Tibial artery (tissue), 4 donors: ENCODE measurements around the gene KCNN1.

Experiments
- DNase-seq, 2 donors: peaks; one replicate each; pipeline ENCODE4 v3.0.0-alpha.2; 2019
- H3K27ac ChIP-seq, 2 donors: fragments of 200-600 bp; sonication (generic) in 1 of 2; 1 replicate in 1 of 2; 2 replicates in 1 of 2; pipeline ENCODE4 v1.5.1; 2018 to 2019; ENCODE audit warnings: mild to moderate bottlenecking in 1 of 2
- H3K27me3 ChIP-seq, 2 donors: fragments of 200-600 bp; sonication (generic) in 1 of 2; one replicate each; pipeline versions ENCODE4 v1.5.1 to v1.6.0; 2016 to 2019
- H3K36me3 ChIP-seq, 3 donors: fragments of 200-600 bp; sonication (generic) in 2 of 3; one replicate each; pipeline ENCODE4 v1.5.1; 2016 to 2019; ENCODE audit warnings: mild to moderate bottlenecking in 2 of 3
- H3K4me1 ChIP-seq, 4 donors: fragments of 200-600 bp; sonication (generic) in 2 of 4; 1 replicate in 3 of 4; 2 replicates in 1 of 4; pipeline ENCODE4 v1.5.1; 2016 to 2019
- H3K4me3 ChIP-seq, 2 donors: fragments of 200-600 bp; sonication (generic) in 1 of 2; 1 replicate in 1 of 2; 2 replicates in 1 of 2; pipeline ENCODE4 v1.5.1; 2018 to 2019; ENCODE audit warnings: mild to moderate bottlenecking in 2 of 2
- H3K9me3 ChIP-seq, 3 donors: fragments of 200-600 bp; sonication (generic) in 1 of 3; one replicate each; pipeline ENCODE4 v1.5.1; 2016 to 2019
- intact Hi-C: fragments of 100-400 bp; cut with DNase I; formaldehyde crosslinking; loops from one replicate; pipeline ENCODE4 v1.15.0; 2023; ENCODE audit warnings: low total_unique reads
- TF ChIP-seq, protein P1 (sequence below), 2 experiments: fragments of 200-600 bp in 1 of 2; fragments of 450-650 bp in 1 of 2; IDR thresholded peaks; one replicate each; pipeline ENCODE4 v1.5.1; 2017 to 2019; ENCODE audit warnings: antibody characterized with exemption in 2 of 2, mild to moderate bottlenecking in 1 of 2, moderate library complexity in 1 of 2

The KCNN1 gene

DNA sequence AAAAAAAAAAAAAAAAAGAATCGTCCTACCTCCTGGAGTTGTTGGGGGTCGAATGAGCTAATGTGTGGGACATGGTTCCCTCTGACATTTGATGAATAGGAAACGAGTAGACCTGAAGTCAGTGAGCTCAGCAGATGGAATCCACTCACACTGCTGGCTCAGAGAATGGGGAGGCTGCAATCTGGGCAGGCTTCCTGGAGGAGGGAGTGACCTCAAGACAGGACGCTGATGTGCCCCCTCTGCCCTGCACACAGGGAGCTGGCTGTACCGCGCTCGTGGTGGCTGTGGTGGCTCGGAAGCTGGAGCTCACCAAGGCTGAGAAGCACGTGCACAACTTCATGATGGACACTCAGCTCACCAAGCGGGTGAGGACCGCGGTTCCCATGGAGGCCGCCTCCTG lies 21.3 kb downstream of the KCNN1 start:
- TF ChIP-seq, protein P1, sequence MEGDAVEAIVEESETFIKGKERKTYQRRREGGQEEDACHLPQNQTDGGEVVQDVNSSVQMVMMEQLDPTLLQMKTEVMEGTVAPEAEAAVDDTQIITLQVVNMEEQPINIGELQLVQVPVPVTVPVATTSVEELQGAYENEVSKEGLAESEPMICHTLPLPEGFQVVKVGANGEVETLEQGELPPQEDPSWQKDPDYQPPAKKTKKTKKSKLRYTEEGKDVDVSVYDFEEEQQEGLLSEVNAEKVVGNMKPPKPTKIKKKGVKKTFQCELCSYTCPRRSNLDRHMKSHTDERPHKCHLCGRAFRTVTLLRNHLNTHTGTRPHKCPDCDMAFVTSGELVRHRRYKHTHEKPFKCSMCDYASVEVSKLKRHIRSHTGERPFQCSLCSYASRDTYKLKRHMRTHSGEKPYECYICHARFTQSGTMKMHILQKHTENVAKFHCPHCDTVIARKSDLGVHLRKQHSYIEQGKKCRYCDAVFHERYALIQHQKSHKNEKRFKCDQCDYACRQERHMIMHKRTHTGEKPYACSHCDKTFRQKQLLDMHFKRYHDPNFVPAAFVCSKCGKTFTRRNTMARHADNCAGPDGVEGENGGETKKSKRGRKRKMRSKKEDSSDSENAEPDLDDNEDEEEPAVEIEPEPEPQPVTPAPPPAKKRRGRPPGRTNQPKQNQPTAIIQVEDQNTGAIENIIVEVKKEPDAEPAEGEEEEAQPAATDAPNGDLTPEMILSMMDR (IDR thresholded peaks at IDR 0.05), result no peak
- no peaks in the 10 kb centered on the region for H3K36me3 ChIP-seq

GRCh38 chr19:17989425-17990094 lies 22.7 kb downstream of the KCNN1 start:
- intact Hi-C loops, result loop anchor here (10.0 kb wide), 1 partner anchor 395 kb away; no protein-coding TSS in a partner anchor
- no peak overlapping the region for H3K4me3 ChIP-seq
- DNase-seq, result no peak
- no peaks in the 10 kb centered on the region for H3K36me3 ChIP-seq
- no peaks in the 10 kb centered on the region for H3K9me3 ChIP-seq
- TF ChIP-seq, protein P1 (IDR thresholded peaks at IDR 0.05), result no peak
- peaks cover 0 to 35% of the 10 kb centered on the region in 2 donors for H3K27me3 ChIP-seq
- no peak overlapping the region for H3K27ac ChIP-seq
- no peaks in the 10 kb centered on the region for H3K4me1 ChIP-seq

More for the DNA sequence above, 21.3 kb downstream of the KCNN1 start:
- H3K4me3 ChIP-seq, result no peak overlapping the region
- H3K27me3 ChIP-seq, result peaks cover 0 to 35% of the 10 kb centered on the region in 2 donors
- H3K4me1 ChIP-seq, result no peaks in the 10 kb centered on the region
- H3K9me3 ChIP-seq, result no peaks in the 10 kb centered on the region
- intact Hi-C loops, result loop anchor here (10.0 kb wide), 1 partner anchor 393 kb away; no protein-coding TSS in a partner anchor
- no peak overlapping the region for H3K27ac ChIP-seq
- no peak for DNase-seq

GRCh38 chr19:17993076-17993813 lies 26.3 kb downstream of the KCNN1 start:
- Histone ChIP-seq H3K4me1 (peaks cover 0 to 6% (median 1%) of the 10 kb centered on the region in 4 donors), H3K9me3 (no peaks in the 10 kb centered on the region), H3K27me3 (peaks cover 0 to 28% of the 10 kb centered on the region in 2 donors), H3K36me3 (no peaks in the 10 kb centered on the region), H3K27ac (no peak overlapping the region), H3K4me3 (no peak overlapping the region)
- TF ChIP-seq, protein P1 (IDR thresholded peaks at IDR 0.05), result no peak
- DNase-seq, result no peak
- intact Hi-C loops, result no loop called here

DNA sequence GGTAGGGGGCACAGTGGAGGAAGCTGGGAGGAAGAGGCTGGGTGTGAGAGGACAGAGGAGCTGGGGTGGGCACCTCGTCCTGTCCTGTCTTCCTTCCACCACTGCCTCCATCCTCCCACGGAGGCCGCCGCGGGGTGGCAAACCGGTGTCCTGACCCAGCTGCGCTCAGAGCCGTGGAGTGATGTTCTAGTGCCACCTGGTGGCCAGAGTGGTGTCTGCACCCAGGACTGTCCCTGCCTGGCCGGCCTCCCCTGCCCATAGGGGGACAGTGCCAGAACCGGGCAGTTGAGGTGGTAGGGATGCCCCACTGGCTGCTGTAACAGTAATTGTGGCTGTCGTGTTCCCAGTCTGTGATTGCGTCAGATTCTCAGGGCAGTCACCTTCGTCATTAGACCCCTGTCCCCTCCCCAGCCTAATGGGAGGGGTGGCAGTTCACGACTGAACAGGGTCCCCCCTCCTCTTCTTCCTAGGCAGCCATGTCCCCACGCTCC lies 30.0 kb downstream of the KCNN1 start:
- DNase-seq, result peak; percentile 84 to 91
- TF ChIP-seq, protein P1 (IDR thresholded peaks at IDR 0.05), result peak; percentile 97 to 98
- no peak overlapping the region for H3K4me3 ChIP-seq
- no peaks in the 10 kb centered on the region for H3K36me3 ChIP-seq
- H3K4me1 ChIP-seq, result peaks cover 0 to 19% (median 10%) of the 10 kb centered on the region in 4 donors
- no peaks in the 10 kb centered on the region for H3K9me3 ChIP-seq
- H3K27ac ChIP-seq, result no peak overlapping the region
- intact Hi-C loops, result loop anchor here (2.0 to 5.0 kb wide), 2 partner anchors 58 to 135 kb away; no protein-coding TSS in a partner anchor
- peaks cover 0 to 28% of the 10 kb centered on the region in 2 donors for H3K27me3 ChIP-seq

DNA sequence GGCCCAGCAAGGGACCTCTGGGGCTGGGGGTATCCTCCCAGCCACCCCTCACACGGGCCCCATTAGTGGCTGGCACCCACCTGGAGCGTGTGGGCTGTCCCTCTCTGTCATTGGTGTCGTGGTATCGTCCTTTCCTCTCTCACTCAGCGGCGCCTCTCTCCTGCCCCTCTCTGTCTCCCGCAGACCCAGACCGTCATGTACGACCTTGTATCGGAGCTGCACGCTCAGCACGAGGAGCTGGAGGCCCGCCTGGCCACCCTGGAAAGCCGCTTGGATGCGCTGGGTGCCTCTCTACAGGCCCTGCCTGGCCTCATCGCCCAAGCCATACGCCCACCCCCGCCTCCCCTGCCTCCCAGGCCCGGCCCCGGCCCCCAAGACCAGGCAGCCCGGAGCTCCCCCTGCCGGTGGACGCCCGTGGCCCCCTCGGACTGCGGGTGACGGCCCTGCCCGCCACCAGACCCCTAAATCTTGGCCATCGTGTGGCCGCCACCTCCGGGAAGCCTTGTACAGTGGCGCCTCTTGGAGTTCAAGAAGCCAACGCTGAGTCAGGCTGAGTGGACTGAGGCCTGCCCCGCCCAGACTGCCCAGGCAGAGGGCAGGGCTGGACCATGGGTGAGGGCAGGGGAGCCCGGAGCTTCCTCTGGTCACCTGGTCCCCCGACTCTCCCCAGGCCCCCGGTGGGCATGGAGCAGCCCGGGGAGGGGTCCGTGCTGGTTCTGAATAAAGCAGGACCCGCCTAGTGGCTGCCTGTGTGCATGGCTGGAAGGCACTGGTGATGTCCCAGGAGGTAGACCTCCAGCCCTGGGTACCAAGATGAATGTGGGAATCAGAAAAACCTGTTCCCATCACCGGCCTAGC lies 31.3 kb downstream of the KCNN1 start:
- Histone ChIP-seq H3K4me1 (peaks cover 0 to 32% (median 16%) of the 10 kb centered on the region in 4 donors), H3K4me3 (no peak overlapping the region), H3K9me3 (no peaks in the 10 kb centered on the region), H3K27me3 (peaks cover 0 to 15% of the 10 kb centered on the region in 2 donors), H3K36me3 (peaks cover 0 to 4% (median 4%) of the 10 kb centered on the region in 3 donors), H3K27ac (peak overlapping the region in 1 of 2 donors; percentile 27)
- intact Hi-C loops, result loop anchor here (2.0 to 5.0 kb wide), 2 partner anchors 59 to 136 kb away; no protein-coding TSS in a partner anchor
- TF ChIP-seq, protein P1 (IDR thresholded peaks at IDR 0.05), result no peak
- DNase-seq, result peak in 1 of 2 donors; percentile 73
